GM12875 (cell line): ENCODE measurements around the gene ZNF776.

Experiments used
- H3K4me3 ChIP-seq: one replicate; pipeline ENCODE4 v1.5.1; 2011; ENCODE audit warnings: low read depth, low read length, control low read depth
- CTCF ChIP-seq: IDR thresholded peaks from 2 replicates; pipeline ENCODE4 v1.5.1; 2011; ENCODE audit warnings: low read depth, mild to moderate bottlenecking, control low read depth, inconsistent platforms, low read length, moderate library complexity, borderline replicate concordance; ENCODE audit not compliant: insufficient read depth

ZNF776 gene

GRCh38 chr19:57757941-57758340 is 11.3 kb downstream of the ZNF776 start:
- TF ChIP-seq CTCF, result no peak
- H3K4me3 ChIP-seq, result no peak overlapping the region

GRCh38 chr19:57759096-57759495 is 12.5 kb downstream of the ZNF776 start:
- TF ChIP-seq CTCF, result no peak
- no peak overlapping the region for H3K4me3 ChIP-seq

GRCh38 chr19:57769345-57770131 is 22.9 kb downstream of the ZNF776 start, which contains the start of gene ZNF586:
Gene ZNF586, plus strand, starts transcription at chr19:57769676. Its CDS starts 167 bp downstream, at chr19:57769843.
- no peak for TF ChIP-seq CTCF
- peak within 1 kb of the TSS; percentile 80 for H3K4me3 ChIP-seq

- H3K4me3 ChIP-seq, result no peak overlapping the region
- no peak for TF ChIP-seq CTCF
Measured at GRCh38 chr19:57771417-57771816, 24.8 kb downstream of the ZNF776 start.

- no peak for TF ChIP-seq CTCF
- H3K4me3 ChIP-seq, result no peak overlapping the region
Measured at GRCh38 chr19:57773488-57773887, 26.9 kb downstream of the ZNF776 start.

- H3K4me3 ChIP-seq, result no peak overlapping the region
- no peak for TF ChIP-seq CTCF
Measured at GRCh38 chr19:57776764-57777296, 30.2 kb downstream of the ZNF776 start.

- no peak for TF ChIP-seq CTCF
- H3K4me3 ChIP-seq, result no peak overlapping the region
Measured at GRCh38 chr19:57778336-57778735, 31.7 kb downstream of the ZNF776 start.
